OCI-LY1 (cell line): ENCODE results near the gene CFAP61.

Source experiments
- H2AFZ ChIP-seq: fragments of 200-600 bp; sonication (generic), shearing (Covaris generic); 2 replicates; pipeline ENCODE4 v1.6.0; 2014; ENCODE audit warnings: antibody characterized with exemption, mild to moderate bottlenecking, low read length
- H3F3A ChIP-seq: fragments of 200-600 bp; sonication (generic), shearing (Covaris generic); 2 replicates; pipeline ENCODE4 v1.6.0; 2014; ENCODE audit warnings: mild to moderate bottlenecking, antibody characterized with exemption, low read length, moderate library complexity; ENCODE audit not compliant: insufficient read depth
- H3K27ac ChIP-seq: fragments of 200-600 bp; sonication (generic); 2 replicates; pipeline ENCODE4 v1.5.1; 2014; ENCODE audit warnings: low read length, mixed run types, mild to moderate bottlenecking, low read depth; ENCODE audit not compliant: poor library complexity, severe bottlenecking
- H3K27me3 ChIP-seq: fragments of 200-600 bp; sonication (generic); 2 replicates; pipeline ENCODE4 v1.6.0; 2014; ENCODE audit warnings: antibody characterized with exemption, mild to moderate bottlenecking, low read length, moderate library complexity; ENCODE audit not compliant: insufficient read depth
- H3K36me3 ChIP-seq: fragments of 200-600 bp; sonication (generic); 2 replicates; pipeline ENCODE4 v1.6.1; 2014; ENCODE audit warnings: mild to moderate bottlenecking, antibody characterized with exemption, low read length, moderate library complexity, mixed read lengths; ENCODE audit not compliant: insufficient read depth
- H3K4me1 ChIP-seq: fragments of 200-600 bp; sonication (generic); 2 replicates; pipeline ENCODE4 v1.5.1; 2014; ENCODE audit warnings: mild to moderate bottlenecking, low read length, moderate library complexity; ENCODE audit not compliant: insufficient read depth, severe bottlenecking
- H3K4me2 ChIP-seq: fragments of 200-600 bp; sonication (generic), shearing (Covaris generic); 2 replicates; pipeline ENCODE4 v1.6.1; 2014; ENCODE audit warnings: low read length
- H3K4me3 ChIP-seq: fragments of 200-600 bp; sonication (generic); 2 replicates; pipeline ENCODE4 v1.5.1; 2014; ENCODE audit warnings: low read length, low read depth, mild to moderate bottlenecking, mixed read lengths; ENCODE audit not compliant: poor library complexity, severe bottlenecking
- H3K79me2 ChIP-seq: fragments of 200-600 bp; shearing (Covaris generic); 2 replicates; pipeline ENCODE4 v1.6.1; 2016; ENCODE audit warnings: mixed run types, low read length, mixed read lengths; ENCODE audit not compliant: insufficient read depth
- H3K9ac ChIP-seq: fragments of 200-600 bp; sonication (generic), shearing (Covaris generic); 2 replicates; pipeline ENCODE4 v1.6.1; 2014; ENCODE audit warnings: mild to moderate bottlenecking, low read length, mixed read lengths
- H3K9me2 ChIP-seq: fragments of 200-600 bp; sonication (generic), shearing (Covaris generic); 2 replicates; pipeline ENCODE4 v1.6.1; 2014; ENCODE audit warnings: low read depth, mild to moderate bottlenecking, low read length, mixed read lengths
- H3K9me3 ChIP-seq: fragments of 200-600 bp; shearing (Covaris generic); 2 replicates; pipeline ENCODE4 v1.6.1; 2014; ENCODE audit warnings: low read length, mixed read lengths
- H4K20me1 ChIP-seq: fragments of 200-600 bp; sonication (generic), shearing (Covaris generic); 2 replicates; pipeline ENCODE4 v1.6.0; 2016; ENCODE audit warnings: mild to moderate bottlenecking, low read length; ENCODE audit not compliant: insufficient read depth
- EZH2 ChIP-seq: fragments of 200-600 bp; sonication (generic), shearing (Covaris generic); IDR thresholded peaks from 2 replicates; pipeline ENCODE4 v1.8.0; 2017; ENCODE audit warnings: borderline replicate concordance, mixed run types, mild to moderate bottlenecking, antibody characterized with exemption, low read length, moderate library complexity, mixed read lengths
- TF ChIP-seq, protein P1 (sequence below): fragments of 200-600 bp; sonication (generic), shearing (Covaris generic); IDR thresholded peaks from 2 replicates; pipeline ENCODE4 v1.5.1; 2017; ENCODE audit warnings: mild to moderate bottlenecking, antibody characterized with exemption, low read length, moderate library complexity, mixed read lengths

CFAP61 gene

GRCh38 chr20:20246996-20247633, 194.8 kb downstream of the CFAP61 start:
- no peaks in the 10 kb centered on the region for H3K9me3 ChIP-seq
- H3K27ac ChIP-seq = no peak overlapping the region
- H3K4me1 ChIP-seq = no peaks in the 10 kb centered on the region
- H2AFZ ChIP-seq = no peak overlapping the region
- no peak overlapping the region for H3K9ac ChIP-seq
- TF ChIP-seq, protein P1, sequence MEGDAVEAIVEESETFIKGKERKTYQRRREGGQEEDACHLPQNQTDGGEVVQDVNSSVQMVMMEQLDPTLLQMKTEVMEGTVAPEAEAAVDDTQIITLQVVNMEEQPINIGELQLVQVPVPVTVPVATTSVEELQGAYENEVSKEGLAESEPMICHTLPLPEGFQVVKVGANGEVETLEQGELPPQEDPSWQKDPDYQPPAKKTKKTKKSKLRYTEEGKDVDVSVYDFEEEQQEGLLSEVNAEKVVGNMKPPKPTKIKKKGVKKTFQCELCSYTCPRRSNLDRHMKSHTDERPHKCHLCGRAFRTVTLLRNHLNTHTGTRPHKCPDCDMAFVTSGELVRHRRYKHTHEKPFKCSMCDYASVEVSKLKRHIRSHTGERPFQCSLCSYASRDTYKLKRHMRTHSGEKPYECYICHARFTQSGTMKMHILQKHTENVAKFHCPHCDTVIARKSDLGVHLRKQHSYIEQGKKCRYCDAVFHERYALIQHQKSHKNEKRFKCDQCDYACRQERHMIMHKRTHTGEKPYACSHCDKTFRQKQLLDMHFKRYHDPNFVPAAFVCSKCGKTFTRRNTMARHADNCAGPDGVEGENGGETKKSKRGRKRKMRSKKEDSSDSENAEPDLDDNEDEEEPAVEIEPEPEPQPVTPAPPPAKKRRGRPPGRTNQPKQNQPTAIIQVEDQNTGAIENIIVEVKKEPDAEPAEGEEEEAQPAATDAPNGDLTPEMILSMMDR = no peak
- no peak for TF ChIP-seq EZH2
- H3K9me2 ChIP-seq = no peaks in the 10 kb centered on the region
- H3K4me3 ChIP-seq = no peak overlapping the region
- H4K20me1 ChIP-seq = no peaks in the 10 kb centered on the region
- H3K4me2 ChIP-seq = no peak overlapping the region
- H3K27me3 ChIP-seq = no peaks in the 10 kb centered on the region
- no peaks in the 10 kb centered on the region for H3K36me3 ChIP-seq
- H3K79me2 ChIP-seq = no peaks in the 10 kb centered on the region
- no peaks in the 10 kb centered on the region for H3F3A ChIP-seq

DNA sequence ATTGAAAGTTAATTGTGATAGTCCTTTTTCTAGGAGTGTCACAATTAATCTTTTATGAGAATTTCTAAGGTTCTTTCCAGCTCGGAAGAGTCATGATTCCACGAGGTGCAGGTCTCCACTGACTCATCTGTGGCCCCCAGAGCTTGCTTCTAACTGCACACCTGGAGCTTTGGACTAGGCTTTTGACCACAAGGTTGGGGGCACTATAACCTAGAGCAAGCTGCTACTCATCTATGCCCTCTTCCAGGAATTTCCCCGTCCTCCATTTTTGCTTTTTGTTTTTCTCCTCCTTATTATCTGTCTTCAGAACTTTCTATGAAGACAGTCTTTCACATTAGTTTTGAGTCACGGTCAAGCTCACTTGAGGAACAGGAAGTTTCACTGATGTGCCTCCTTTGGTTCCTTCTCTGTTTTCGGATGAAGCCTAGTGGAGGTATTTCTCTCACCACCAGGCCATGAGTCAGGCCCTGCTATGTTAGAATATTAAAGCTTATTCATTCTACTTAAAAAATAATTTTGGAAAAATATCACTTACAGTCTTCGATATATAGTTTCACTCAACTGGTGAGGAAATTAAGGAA, 196.4 kb downstream of the CFAP61 start:
- no peak for TF ChIP-seq EZH2
- TF ChIP-seq, protein P1 = no peak

DNA sequence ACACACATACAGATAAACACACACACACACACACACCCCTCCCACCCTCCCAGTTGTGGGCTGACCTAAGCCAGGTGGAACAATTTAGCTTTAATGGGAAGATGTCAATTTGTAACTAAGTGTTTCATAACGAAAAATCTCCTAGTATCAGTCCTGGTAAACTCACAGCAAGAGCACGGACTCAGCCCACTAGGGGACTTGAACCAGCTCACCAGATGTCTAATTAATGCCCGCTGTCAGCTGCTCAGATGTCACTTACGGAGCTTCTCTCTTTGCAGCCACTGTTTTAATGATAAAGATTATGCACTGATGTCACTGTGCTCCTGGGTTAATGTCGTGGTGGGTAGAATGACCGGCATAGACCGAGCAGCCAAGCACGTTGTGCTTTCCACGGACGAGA, 199.0 kb downstream of the CFAP61 start:
- no peaks in the 10 kb centered on the region for H3K27me3 ChIP-seq
- no peaks in the 10 kb centered on the region for H4K20me1 ChIP-seq
- no peak overlapping the region for H3K27ac ChIP-seq
- H3K36me3 ChIP-seq = no peaks in the 10 kb centered on the region
- no peaks in the 10 kb centered on the region for H3F3A ChIP-seq
- no peak overlapping the region for H3K9ac ChIP-seq
- H3K79me2 ChIP-seq = no peaks in the 10 kb centered on the region
- no peak overlapping the region for H3K4me2 ChIP-seq
- no peak overlapping the region for H2AFZ ChIP-seq
- no peaks in the 10 kb centered on the region for H3K4me1 ChIP-seq
- no peak overlapping the region for H3K4me3 ChIP-seq
- TF ChIP-seq, protein P1 = no peak
- no peak for TF ChIP-seq EZH2
- no peaks in the 10 kb centered on the region for H3K9me3 ChIP-seq
- no peaks in the 10 kb centered on the region for H3K9me2 ChIP-seq

More for the DNA sequence above, 196.4 kb downstream of the CFAP61 start:
- no peaks in the 10 kb centered on the region for H4K20me1 ChIP-seq
- H3K9me3 ChIP-seq = no peaks in the 10 kb centered on the region
- no peaks in the 10 kb centered on the region for H3F3A ChIP-seq
- no peaks in the 10 kb centered on the region for H3K27me3 ChIP-seq
- H3K36me3 ChIP-seq = no peaks in the 10 kb centered on the region
- no peaks in the 10 kb centered on the region for H3K79me2 ChIP-seq
- no peak overlapping the region for H3K9ac ChIP-seq
- no peak overlapping the region for H2AFZ ChIP-seq
- H3K27ac ChIP-seq = no peak overlapping the region
- no peaks in the 10 kb centered on the region for H3K9me2 ChIP-seq
- H3K4me3 ChIP-seq = no peak overlapping the region
- H3K4me1 ChIP-seq = no peaks in the 10 kb centered on the region
- H3K4me2 ChIP-seq = no peak overlapping the region
